Measurements from ENCODE around the gene MRPL55. TPM values are rescaled to one million over a fixed set of nuclear protein-coding genes. Genes with fewer than 3 reads are reported as not detected.

MRPL55 gene
- total RNA-seq, 4 donors from 2014 or later, result 68.7 to 83.7 (median 80.0) TPM

- Histone ChIP-seq H3K27ac (peak overlapping the region in 3 of 4 donors; percentile 80 to 96 (median 96)), H3K36me3 (peaks cover 0 to 8% (median 1%) of the 10 kb centered on the region in 3 donors), H3K27me3 (no peaks in the 10 kb centered on the region), H3K9me3 (no peaks in the 10 kb centered on the region), H3K4me1 (peaks cover 0 to 69% (median 32%) of the 10 kb centered on the region in 4 donors), H3K4me3 (no peak overlapping the region)
- 71 to 73% methylated on average over 3 of the region's 3 CpGs for WGBS, 2 donors
- DNase-seq (ENCODE audit: low spot score in 2 of 2), result peak in 1 of 2 donors; percentile 10
- TF ChIP-seq POLR2A (IDR thresholded peaks at IDR 0.05) (no peak), EP300 (IDR thresholded peaks at IDR 0.05) (no peak), CTCF (IDR thresholded peaks at IDR 0.05) (no peak)
Observed at GRCh38 chr1:228152918-228153258, 43.8 kb upstream of the MRPL55 start.

- H3K27me3 ChIP-seq, result no peaks in the 10 kb centered on the region
- DNase-seq (ENCODE audit: low spot score in 2 of 2), result peak in 1 of 2 donors; percentile 11
- peaks cover 0 to 66% (median 32%) of the 10 kb centered on the region in 4 donors for H3K4me1 ChIP-seq
- no peak overlapping the region for H3K4me3 ChIP-seq
- 77 to 83% methylated on average over 15 to 16 of the region's 19 CpGs for WGBS, 2 donors
- no peaks in the 10 kb centered on the region for H3K9me3 ChIP-seq
- peaks cover 0 to 14% (median 7%) of the 10 kb centered on the region in 3 donors for H3K36me3 ChIP-seq
- H3K27ac ChIP-seq, result peak overlapping the region; percentile 77 to 96 (median 88)
- TF ChIP-seq EP300 (IDR thresholded peaks at IDR 0.05) (no peak), POLR2A (IDR thresholded peaks at IDR 0.05) (no peak), CTCF (IDR thresholded peaks at IDR 0.05) (no peak)
Observed at GRCh38 chr1:228152097-228152917, 43.2 kb upstream of the MRPL55 start.

GRCh38 chr1:228151180-228151925 lies 42.3 kb upstream of the MRPL55 start:
- no peak for TF ChIP-seq POLR2A (IDR thresholded peaks at IDR 0.05)
- no peak for TF ChIP-seq CTCF (IDR thresholded peaks at IDR 0.05)
- no peak for TF ChIP-seq EP300 (IDR thresholded peaks at IDR 0.05)
- Histone ChIP-seq H3K4me3 (peak overlapping the region in 3 of 4 donors; percentile 14 to 35 (median 19)), H3K27ac (peak overlapping the region; percentile 77 to 96 (median 88)), H3K36me3 (peaks cover 0 to 23% (median 7%) of the 10 kb centered on the region in 3 donors), H3K9me3 (no peaks in the 10 kb centered on the region), H3K27me3 (no peaks in the 10 kb centered on the region), H3K4me1 (peaks cover 0 to 64% (median 32%) of the 10 kb centered on the region in 4 donors)
- 57 to 65% methylated on average over 11 of the region's 12 CpGs for WGBS, 2 donors
- peak in 1 of 2 donors; percentile 12 for DNase-seq (ENCODE audit: low spot score in 2 of 2)

GRCh38 chr1:228150461-228151179 lies 41.5 kb upstream of the MRPL55 start:
- peak overlapping the region; percentile 77 to 96 (median 88) for H3K27ac ChIP-seq
- DNase-seq (ENCODE audit: low spot score in 2 of 2), result peak in 1 of 2 donors; percentile 53
- peaks cover 0 to 61% (median 32%) of the 10 kb centered on the region in 4 donors for H3K4me1 ChIP-seq

More at GRCh38 chr1:228150461-228151179, 41.5 kb upstream of the MRPL55 start:
- Histone ChIP-seq H3K9me3 (no peaks in the 10 kb centered on the region), H3K27me3 (no peaks in the 10 kb centered on the region), H3K36me3 (peaks cover 0 to 31% (median 7%) of the 10 kb centered on the region in 3 donors), H3K4me3 (peak overlapping the region; percentile 3 to 35 (median 16))
- 21 to 24% methylated on average over 9 to 14 of the region's 17 CpGs for WGBS, 2 donors
- TF ChIP-seq EP300 (IDR thresholded peaks at IDR 0.05), result peak in 1 of 2 donors; percentile 61
- TF ChIP-seq CTCF (IDR thresholded peaks at IDR 0.05), result no peak
- peak in 1 of 2 donors; percentile 17 for TF ChIP-seq POLR2A (IDR thresholded peaks at IDR 0.05)

Data from tibial nerve (tissue), 4 donors.